Astrocyte of the cerebellum (primary cell): ENCODE measurements around the gene VMO1.
A peak's percentile ranks its signal among the peaks of the same experiment; 100 is the strongest.

ENCODE experiments used
- DNase-seq: peaks from one replicate; pipeline ENCODE4 v3.0.0-alpha.2; 2011; ENCODE audit warnings: low read depth
- H3K4me3 ChIP-seq: 2 replicates; pipeline ENCODE4 v1.5.1; 2011; ENCODE audit warnings: mild to moderate bottlenecking, low read depth, low read length, moderate library complexity
- CTCF ChIP-seq: IDR thresholded peaks from 2 replicates; pipeline ENCODE4 v1.5.1; 2012; ENCODE audit warnings: low read length, low read depth, moderate library complexity, mild to moderate bottlenecking; ENCODE audit errors: missing control alignments
- in situ Hi-C: cut with HindIII; loops from 2 replicates; pipeline ENCODE4 v1.10.0; 2017; ENCODE audit warnings: low sequenced_read_pairs

The VMO1 gene

GRCh38 chr17:4802228-4802627 lies 16.1 kb upstream of the VMO1 start, which contains the start of gene C17orf114:
TSS of gene C17orf114 (minus strand) at chr17:4802328.
- in situ Hi-C loops: no loop called here
- H3K4me3 ChIP-seq: no peak within 1 kb of the TSS
- no peak for DNase-seq
- TF ChIP-seq CTCF: no peak

GRCh38 chr17:4800462-4801196 lies 14.5 kb upstream of the VMO1 start:
- no peak overlapping the region for H3K4me3 ChIP-seq

GRCh38 chr17:4796552-4796920 lies 10.4 kb upstream of the VMO1 start:
- TF ChIP-seq CTCF: no peak
- H3K4me3 ChIP-seq: peak overlapping the region; percentile 99
- in situ Hi-C loops: no loop called here
- DNase-seq: no peak

More at GRCh38 chr17:4800462-4801196, 14.5 kb upstream of the VMO1 start:
- in situ Hi-C loops: no loop called here
- no peak for DNase-seq
- TF ChIP-seq CTCF: no peak

- no peak for TF ChIP-seq CTCF
- in situ Hi-C loops: no loop called here
- DNase-seq: no peak
- H3K4me3 ChIP-seq: no peak overlapping the region
These were observed 9.0 kb upstream of the VMO1 start for GRCh38 chr17:4795168-4795567.

GRCh38 chr17:4790705-4791088 lies 4.5 kb upstream of the VMO1 start:
- TF ChIP-seq CTCF: no peak
- DNase-seq: no peak
- peak overlapping the region; percentile 58 for H3K4me3 ChIP-seq
- in situ Hi-C loops: no loop called here

GRCh38 chr17:4789951-4790704 lies 4.0 kb upstream of the VMO1 start:
- in situ Hi-C loops: loop anchor here (5.0 kb wide), 2 partner anchors 47 to 63 kb away; no protein-coding TSS in a partner anchor
- H3K4me3 ChIP-seq: peak overlapping the region; percentile 58
- TF ChIP-seq CTCF: peak; percentile 51
- peak; percentile 64 for DNase-seq
